AG04449 (cell line): ENCODE data around the gene TAF1C.

Experiments
- CTCF ChIA-PET: fragments of 350-600 bp; formaldehyde crosslinking; extraction: SDS; loops from one replicate; lab custom pipeline; 2021; ENCODE audit warnings: antibody characterized with exemption; lab: Yijun Ruan, JAX
- POLR2A ChIA-PET: fragments of 400-600, 350-600 bp; formaldehyde crosslinking; extraction: SDS; loops from one replicate; lab custom pipeline; 2020; ENCODE audit warnings: antibody characterized with exemption, inconsistent platforms; lab: Yijun Ruan, JAX
- DNase-seq: peaks from one replicate; pipeline ENCODE4 v3.0.0-alpha.2; 2010; ENCODE audit warnings: low read depth, low spot score
- H3K4me3 ChIP-seq: 2 replicates; pipeline ENCODE4 v1.5.1; 2011; ENCODE audit warnings: low read depth, mild to moderate bottlenecking, control low read depth, low read length
- CTCF ChIP-seq: IDR thresholded peaks from one replicate; pipeline ENCODE4 v1.5.1; 2011; ENCODE audit warnings: mild to moderate bottlenecking, moderate library complexity, low read length, control low read depth, inconsistent platforms; ENCODE audit not compliant: insufficient read depth; ENCODE audit errors: missing control alignments

TAF1C gene

GRCh38 chr16:84179612-84180320 is 7.1 kb downstream of the TAF1C start:
- H3K4me3 ChIP-seq, result no peak overlapping the region
- no peak for DNase-seq
- ChIA-PET POLR2A (no interaction called here), CTCF (interaction anchor here (1.4 to 7.8 kb wide), 4 partner anchors 7 to 128 kb away, joined by 4 to 116 read pairs (median 7); partner anchors contain the start of gene TAF1C)
- no peak for TF ChIP-seq CTCF

- H3K4me3 ChIP-seq, result no peak overlapping the region
- no peak for DNase-seq
- ChIA-PET POLR2A (no interaction called here), CTCF (interaction anchor here (1.1 to 7.8 kb wide), 7 partner anchors 7 to 305 kb away, joined by 3 to 116 read pairs (median 5); partner anchors contain the start of genes MBTPS1 and TAF1C)
- TF ChIP-seq CTCF, result no peak
These were observed 7.8 kb downstream of the TAF1C start for GRCh38 chr16:84178892-84179611.

- POLR2A ChIA-PET, result interaction anchor here (1.7 kb wide), 2 partner anchors 9 to 61 kb away, joined by 5 to 10 read pairs; partner anchors contain the start of genes MBTPS1 and TAF1C
- H3K4me3 ChIP-seq, result no peak overlapping the region
- DNase-seq, result no peak
- TF ChIP-seq CTCF, result no peak
- CTCF ChIA-PET, result interaction anchor here (1.1 to 7.8 kb wide), 6 partner anchors 8 to 306 kb away, joined by 3 to 116 read pairs (median 4); partner anchors contain the start of genes MBTPS1 and TAF1C
These were observed 8.6 kb downstream of the TAF1C start for GRCh38 chr16:84178146-84178765.

GRCh38 chr16:84177741-84178073 is 9.2 kb downstream of the TAF1C start:
- peak; percentile 52 for DNase-seq
- TF ChIP-seq CTCF, result no peak
- H3K4me3 ChIP-seq, result no peak overlapping the region
- POLR2A ChIA-PET, result interaction anchor here (1.7 kb wide), 2 partner anchors 9 to 61 kb away, joined by 5 to 10 read pairs; partner anchors contain the start of genes MBTPS1 and TAF1C
- CTCF ChIA-PET, result interaction anchor here (0.8 to 8.0 kb wide), 11 partner anchors 9 to 306 kb away, joined by 3 to 116 read pairs (median 4); partner anchors contain the start of genes MBTPS1 and TAF1C

GRCh38 chr16:84176192-84177053 is 10.4 kb downstream of the TAF1C start:
- ChIA-PET POLR2A (interaction anchor here (0.6 to 1.7 kb wide), 3 partner anchors 9 to 60 kb away, joined by 3 to 10 read pairs (median 5); partner anchors contain the start of genes MBTPS1 and TAF1C), CTCF (interaction anchor here (0.6 to 8.0 kb wide), 32 partner anchors 10 to 327 kb away, joined by 3 to 116 read pairs (median 6); partner anchors contain the start of genes MBTPS1 and TAF1C)
- H3K4me3 ChIP-seq, result no peak overlapping the region; the same call in 1 of the 2 replicates
- no peak for DNase-seq
- no peak for TF ChIP-seq CTCF
